K562 (cell line): ENCODE results near the gene GAL. TPM values are rescaled to one million over a fixed set of nuclear protein-coding genes. Genes with fewer than 3 reads are reported as not detected.

ENCODE experiments used
- ATAC-seq: fragments of 200-7000 bp; cut with Tn5 transposase; 3 replicates; pipeline ENCODE4 v1.9.1; 2020; ENCODE audit warnings: moderate library complexity
- BruUV-seq: library from RNA; stranded (reverse); fragments of 400-500 nt; replicated peaks from 2 replicates; lab custom pipeline; 2021; lab: Mats Ljungman, UMichigan
- CTCF ChIA-PET: fragments of 300-600 bp; formaldehyde crosslinking; extraction: SDS; loops from one replicate; lab custom pipeline; 2021; ENCODE audit warnings: low intra/inter-chr PET ratio; lab: Yijun Ruan, JAX
- POLR2A ChIA-PET: fragments of 300-600, 350-650 bp; sonication (Branson Sonifier 250); formaldehyde crosslinking; extraction: SDS; loops from one replicate; lab custom pipeline; 2021; ENCODE audit warnings: antibody characterized with exemption, inconsistent platforms; lab: Yijun Ruan, JAX
- DNase-seq, 4 experiments: peaks; one replicate each; pipeline versions ENCODE4 v3.0.0 to v3.0.0-alpha.2; 2011 to 2018; ENCODE audit warnings: low spot score in 3 of 4, mixed read lengths in 3 of 4; ENCODE audit errors: extremely low read depth in 1 of 4
- FAIRE-seq: peaks from 2 replicates; lab custom pipeline; 2011; peaks lifted over from hg19 to GRCh38; lab: Jason Lieb, UNC
- H2AFZ ChIP-seq: 2 replicates; pipeline ENCODE4 v1.6.0; 2011; ENCODE audit warnings: low read depth, low read length, control low read depth, inconsistent platforms
- H3K27ac ChIP-seq: fragments of 200-600 bp; 3 replicates; pipeline ENCODE4 v1.8.0; 2011; ENCODE audit warnings: low read depth, mild to moderate bottlenecking, control low read depth, inconsistent platforms, low read length, moderate library complexity, mixed read lengths; ENCODE audit errors: extremely low read depth
- H3K27me3 ChIP-seq, 2 experiments: fragments of 300-600 bp in 1 of 2; 2 replicates in 1 of 2; 3 replicates in 1 of 2; pipeline versions ENCODE4 v1.6.0 to v1.8.0; 2011; ENCODE audit warnings: inconsistent platforms in 2 of 2, low read length in 2 of 2, mild to moderate bottlenecking in 1 of 2, mixed read lengths in 1 of 2, moderate library complexity in 1 of 2; ENCODE audit not compliant: control insufficient read depth in 2 of 2, insufficient read depth in 2 of 2
- H3K36me3 ChIP-seq: fragments of 300-600 bp; 3 replicates; pipeline ENCODE4 v1.8.0; 2011; ENCODE audit warnings: mild to moderate bottlenecking, low read length, inconsistent platforms; ENCODE audit not compliant: control insufficient read depth, insufficient read depth
- H3K4me1 ChIP-seq, 2 experiments: fragments of 200-600 bp in 1 of 2; replicated peaks in 1 of 2; 2 replicates in 1 of 2; 3 replicates in 1 of 2; pipeline versions ENCODE4 v1.5.1 to v1.8.0; 2011; ENCODE audit warnings: inconsistent platforms in 2 of 2, low read length in 2 of 2, mild to moderate bottlenecking in 1 of 2, mixed read lengths in 1 of 2, moderate library complexity in 1 of 2; ENCODE audit not compliant: control insufficient read depth in 2 of 2, insufficient read depth in 2 of 2
- H3K4me2 ChIP-seq: 2 replicates; pipeline ENCODE4 v1.6.1; 2011; ENCODE audit warnings: low read length, control low read depth, inconsistent platforms, mixed read lengths; ENCODE audit not compliant: insufficient read depth
- H3K4me3 ChIP-seq: fragments of 200-600 bp; sonication (generic), shearing (Covaris generic); 2 replicates; pipeline ENCODE4 v1.5.1; 2016; ENCODE audit warnings: control low read depth, inconsistent platforms
- H3K79me2 ChIP-seq: fragments of 200-600 bp; 3 replicates; pipeline ENCODE4 v1.8.0; 2011; ENCODE audit warnings: low read length, inconsistent platforms; ENCODE audit not compliant: control insufficient read depth, insufficient read depth
- H3K9ac ChIP-seq, 2 experiments: 2 replicates each; pipeline versions ENCODE4 v1.6.0 to v1.6.1; 2011; ENCODE audit warnings: low read depth in 2 of 2, low read length in 2 of 2, control low read depth in 1 of 2, inconsistent platforms in 1 of 2, mild to moderate bottlenecking in 1 of 2, mixed read lengths in 1 of 2; ENCODE audit not compliant: insufficient read depth in 1 of 2
- H3K9me1 ChIP-seq: one replicate; pipeline ENCODE4 v1.6.0; 2011; ENCODE audit warnings: inconsistent platforms, mild to moderate bottlenecking, low read length, moderate library complexity; ENCODE audit not compliant: control insufficient read depth, insufficient read depth
- H3K9me3 ChIP-seq: replicated peaks from 2 replicates; pipeline ENCODE4 v1.5.1; 2011; ENCODE audit warnings: low read depth, low read length, inconsistent platforms; ENCODE audit not compliant: control insufficient read depth, insufficient read depth
- H4K20me1 ChIP-seq: replicated peaks from 2 replicates; pipeline ENCODE4 v1.6.1; 2011; ENCODE audit warnings: low read length, inconsistent platforms, mixed read lengths; ENCODE audit not compliant: control insufficient read depth, insufficient read depth
- ARID2 ChIP-seq: fragments of 450-650 bp; IDR thresholded peaks from 2 replicates; pipeline ENCODE4 v1.6.1; 2017; ENCODE audit warnings: antibody characterized with exemption, mild to moderate bottlenecking
- CCAR2 ChIP-seq: fragments of 200-400 bp; formaldehyde crosslinking; IDR thresholded peaks from 2 replicates; pipeline ENCODE4 v1.6.1; 2017; ENCODE audit warnings: mild to moderate bottlenecking, low read depth, low read length
- DLX4 ChIP-seq: fragments of 250-450 bp; sonication (Bioruptor Pico); IDR thresholded peaks from 2 replicates; pipeline ENCODE4 v1.6.1; 2021; ENCODE audit warnings: mild to moderate bottlenecking
- ELF4 ChIP-seq: fragments of 450-650 bp; formaldehyde crosslinking; IDR thresholded peaks from 2 replicates; pipeline ENCODE4 v1.4.0; 2022; ENCODE audit warnings: missing genetic modification characterization
- GTF2F1 ChIP-seq: IDR thresholded peaks from 2 replicates; pipeline ENCODE4 v1.6.1; 2011; ENCODE audit warnings: low read depth, low read length, improper control_type of control experiment
- HLTF ChIP-seq: fragments of 450-650 bp; IDR thresholded peaks from 2 replicates; pipeline ENCODE4 v1.6.1; 2016
- KHSRP ChIP-seq: fragments of 450-650 bp; IDR thresholded peaks from 2 replicates; pipeline ENCODE4 v1.6.1; 2017
- NFIC ChIP-seq: fragments of 450-650 bp; IDR thresholded peaks from 2 replicates; pipeline ENCODE4 v1.6.1; 2017; ENCODE audit warnings: mild to moderate bottlenecking, inconsistent platforms
- ZBTB40 ChIP-seq, 2 experiments: fragments of 450-650 bp in 1 of 2; sonication (generic) in 1 of 2; formaldehyde crosslinking in 1 of 2; IDR thresholded peaks; 2 replicates each; pipeline versions ENCODE4 v1.7.1 to v1.9.0; 2016 to 2022; ENCODE audit warnings: inconsistent platforms in 1 of 2, mild to moderate bottlenecking in 1 of 2, missing genetic modification reagents in 1 of 2
- ZFP36 ChIP-seq: fragments of 150-350 bp; IDR thresholded peaks from 2 replicates; pipeline ENCODE4 v1.6.1; 2018; ENCODE audit warnings: low read length, low read depth; ENCODE audit not compliant: partially characterized antibody
- ZNF124 ChIP-seq: sonication (generic); formaldehyde crosslinking; IDR thresholded peaks from 2 replicates; pipeline ENCODE4 v1.8.1; 2022; ENCODE audit warnings: missing genetic modification reagents
- ZNF764 ChIP-seq: fragments of 250-450 bp; sonication (Bioruptor Pico); IDR thresholded peaks from 2 replicates; pipeline ENCODE4 v1.4.0; 2020; ENCODE audit warnings: low read depth, mild to moderate bottlenecking, moderate library complexity
- WGBS: fragments of 100-300 bp; shearing (Covaris generic); methylation state at CpG from one replicate; pipeline ENCODE4 v1.1.6; 2016; ENCODE audit warnings: low coverage, mixed read lengths; ENCODE audit not compliant: insufficient coverage; ENCODE audit errors: missing lambda C conversion rate; 5-methylcytosine and 5-hydroxymethylcytosine counted together
- in situ Hi-C: fragments of 300-500 bp; cut with MboI; formaldehyde crosslinking; loops from 4 replicates; pipeline ENCODE4 v1.15.0; 2018; ENCODE audit warnings: inconsistent platforms, mixed read lengths
- intact Hi-C: fragments of 100-400 bp; cut with micrococcal nuclease; formaldehyde crosslinking; loops from 2 replicates; pipeline ENCODE4 v1.14.2; 2022
- polyA plus RNA-seq, 8 experiments: library from polyadenylated mRNA; depleted of rRNA in 4 of 8; stranded (reverse) in 5 of 8; unstranded in 3 of 8; fragments of >200 nt; fragmentation: Nextera tagmentation in 2 of 8; fragmentation: Illumina TruSeq in 1 of 8; extraction: Ambion mirVana in 2 of 8; extraction: Trizol in 1 of 8; gene quantifications; 2 replicates each; pipeline versions ENCODE4 v1.2.1 to v1.2.3, GENCODE V29; 2011 to 2014; ENCODE audit warnings: inconsistent platforms in 1 of 8, missing spikeins in 1 of 8
- total RNA-seq, 7 experiments: library from RNA; depleted of rRNA in 6 of 7; stranded (reverse); fragments of >200 nt in 6 of 7; fragmentation: Illumina TruSeq in 2 of 7; extraction: Trizol in 2 of 7; gene quantifications; 2 replicates each; pipeline versions ENCODE4 v1.2.1 to v1.2.3, GENCODE V29; 2011 to 2021; ENCODE audit warnings: low replicate concordance in 1 of 7
- TF ChIP-seq, protein P1 (sequence below): sonication (generic); formaldehyde crosslinking; IDR thresholded peaks from 2 replicates; pipeline ENCODE4 v1.8.0; 2022; ENCODE audit warnings: missing genetic modification reagents, mild to moderate bottlenecking, borderline replicate concordance

The GAL gene
- total and polyA plus RNA-seq, 9 of the 15 experiments (the other 6 are each of a cell fraction or from before 2014, with no cell fraction given), result 10.6 to 119 (median 36.3) TPM

GRCh38 chr11:68658097-68658496, 26.2 kb upstream of the GAL start:
- in situ Hi-C loops (no loop called here), intact Hi-C loops (no loop called here)
- BruUV-seq, result no TSS peak
- no peak overlapping the region for H3K4me3 ChIP-seq
- H3K4me1 ChIP-seq, result peaks cover 0 to 8% of the 10 kb centered on the region in 2 experiments; a peak in 2 of 5 replicates
- no peak for TF ChIP-seq GTF2F1
- no peak for TF ChIP-seq ELF4 (CRISPR knock-in tag)
- no peak for TF ChIP-seq DLX4 (CRISPR knock-in tag)
- no peak for TF ChIP-seq ARID2
- TF ChIP-seq, protein P1, sequence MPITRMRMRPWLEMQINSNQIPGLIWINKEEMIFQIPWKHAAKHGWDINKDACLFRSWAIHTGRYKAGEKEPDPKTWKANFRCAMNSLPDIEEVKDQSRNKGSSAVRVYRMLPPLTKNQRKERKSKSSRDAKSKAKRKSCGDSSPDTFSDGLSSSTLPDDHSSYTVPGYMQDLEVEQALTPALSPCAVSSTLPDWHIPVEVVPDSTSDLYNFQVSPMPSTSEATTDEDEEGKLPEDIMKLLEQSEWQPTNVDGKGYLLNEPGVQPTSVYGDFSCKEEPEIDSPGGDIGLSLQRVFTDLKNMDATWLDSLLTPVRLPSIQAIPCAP (CRISPR knock-in tag), result no peak
- no peak for TF ChIP-seq ZFP36
- TF ChIP-seq ZBTB40 (IDR thresholded peaks at IDR 0.05), result peak; percentile 93
- peak; percentile 93 for TF ChIP-seq ZBTB40 (CRISPR knock-in tag; IDR thresholded peaks at IDR 0.05)
- peak; percentile 72 for TF ChIP-seq NFIC
- no peak for TF ChIP-seq ZNF764
- TF ChIP-seq CCAR2, result no peak
- TF ChIP-seq ZNF124, result no peak
- no peak for TF ChIP-seq HLTF
- TF ChIP-seq KHSRP, result no peak
- 26% methylated on average over 8 of the region's 8 CpGs for WGBS
- H3K4me2 ChIP-seq, result no peak overlapping the region
- no peaks in the 10 kb centered on the region for H3K9me1 ChIP-seq
- ChIA-PET POLR2A (interaction anchor here (0.6 to 1.4 kb wide), 3 partner anchors 11 to 127 kb away, joined by 4 to 5 read pairs (median 4); no protein-coding TSS in a partner anchor), CTCF (no interaction called here)
- no peaks in the 10 kb centered on the region for H3K9me3 ChIP-seq
- H4K20me1 ChIP-seq, result peaks cover under 1% of the 10 kb centered on the region; the same call in 1 of the 2 replicates
- H3K9ac ChIP-seq, result no peak overlapping the region
- H2AFZ ChIP-seq, result no peak overlapping the region
- no peak for ATAC-seq
- DNase-seq, result no peak
- FAIRE-seq, result no peak
- H3K36me3 ChIP-seq, result no peaks in the 10 kb centered on the region
- H3K27me3 ChIP-seq, result peaks cover 60 to 95% of the 10 kb centered on the region in 2 experiments
- no peaks in the 10 kb centered on the region for H3K79me2 ChIP-seq
- no peak overlapping the region for H3K27ac ChIP-seq
